Measurements from ENCODE around the gene ZSCAN25. TPM values are rescaled to one million over a fixed set of nuclear protein-coding genes. Genes with fewer than 3 reads are reported as not detected.
A peak's percentile ranks its signal among the peaks of the same experiment; 100 is the strongest.
"Not testable (repeated sequence)": the region's sequence is repeated elsewhere in the genome, so short reads cannot be mapped to it uniquely, and the experiment has no call there.

The ZSCAN25 gene
- polyA plus RNA-seq (2013, experiment 1 of 2) = 8.9 TPM
- 9.2 TPM for polyA plus RNA-seq (2013, experiment 2 of 2)

GRCh38 chr7:99616359-99617191 is at the start of gene ZSCAN25:
TSS of gene ZSCAN25 (plus strand) at chr7:99616946. CDS start at chr7:99619607, 2,661 bp downstream.
- Histone ChIP-seq H3K4me1 (ENCODE audit: insufficient read depth, low read length) (peaks cover 13% of the 10 kb centered on the region; the same call in 1 of the 2 replicates), H3K36me3 (ENCODE audit: insufficient read depth, low read length) (peaks cover 35% of the 10 kb centered on the region), H3K27me3 (ENCODE audit: insufficient read depth, low read length) (no peaks in the 10 kb centered on the region), H3K9ac (ENCODE audit: low read depth, low read length) (peak within 1 kb of the TSS; percentile 94), H3K27ac (ENCODE audit: low read depth, low read length) (peak within 1 kb of the TSS; percentile 79), H3K4me3 (ENCODE audit: low read length) (peak within 1 kb of the TSS; percentile 67), H3K9me3 (ENCODE audit: insufficient read depth, low read depth, low read length) (no peaks in the 10 kb centered on the region)
- under 1% methylated on average over 60 of the region's 60 CpGs for WGBS

- 97% methylated on average over 7 of the region's 7 CpGs for WGBS
- H3K27ac ChIP-seq (ENCODE audit: low read depth, low read length); H3K4me3 ChIP-seq (ENCODE audit: low read length); H3K9me3 ChIP-seq (ENCODE audit: insufficient read depth, low read depth, low read length); H3K9ac ChIP-seq (ENCODE audit: low read depth, low read length); H3K27me3 ChIP-seq (ENCODE audit: insufficient read depth, low read length); H3K4me1 ChIP-seq (ENCODE audit: insufficient read depth, low read length): not testable (repeated sequence)
- H3K36me3 ChIP-seq (ENCODE audit: insufficient read depth, low read length) = peaks cover 81% of the 10 kb centered on the region
These were observed 48.0 kb upstream of the ZSCAN25 start for GRCh38 chr7:99568770-99569169.

- no peak overlapping the region for H3K9ac ChIP-seq (ENCODE audit: low read depth, low read length)
- no peak overlapping the region for H3K4me3 ChIP-seq (ENCODE audit: low read length)
- 96% methylated on average over 3 of the region's 3 CpGs for WGBS
- H3K27ac ChIP-seq (ENCODE audit: low read depth, low read length) = no peak overlapping the region
- H3K27me3 ChIP-seq (ENCODE audit: insufficient read depth, low read length) = no peaks in the 10 kb centered on the region
- H3K9me3 ChIP-seq (ENCODE audit: insufficient read depth, low read depth, low read length) = no peaks in the 10 kb centered on the region
- H3K4me1 ChIP-seq (ENCODE audit: insufficient read depth, low read length) = peaks cover 14% of the 10 kb centered on the region
- H3K36me3 ChIP-seq (ENCODE audit: insufficient read depth, low read length) = peaks cover 62% of the 10 kb centered on the region
These were observed 45.0 kb upstream of the ZSCAN25 start for GRCh38 chr7:99571768-99572167.

- H3K27me3 ChIP-seq (ENCODE audit: insufficient read depth, low read length) = no peaks in the 10 kb centered on the region
- no peak overlapping the region for H3K27ac ChIP-seq (ENCODE audit: low read depth, low read length)
- peaks cover 62% of the 10 kb centered on the region for H3K36me3 ChIP-seq (ENCODE audit: insufficient read depth, low read length)
- WGBS = 100% methylated on average over 1 of the region's 1 CpG
- H3K9ac ChIP-seq (ENCODE audit: low read depth, low read length) = no peak overlapping the region
- H3K9me3 ChIP-seq (ENCODE audit: insufficient read depth, low read depth, low read length) = no peaks in the 10 kb centered on the region
- peaks cover 14% of the 10 kb centered on the region for H3K4me1 ChIP-seq (ENCODE audit: insufficient read depth, low read length)
- H3K4me3 ChIP-seq (ENCODE audit: low read length) = no peak overlapping the region
These were observed 43.5 kb upstream of the ZSCAN25 start for GRCh38 chr7:99573257-99573656.

GRCh38 chr7:99576251-99576650 is 40.5 kb upstream of the ZSCAN25 start:
- H3K9ac ChIP-seq (ENCODE audit: low read depth, low read length) = peak overlapping the region; percentile 37
- WGBS = 78% methylated on average over 3 of the region's 3 CpGs
- peak overlapping the region; percentile 71 for H3K27ac ChIP-seq (ENCODE audit: low read depth, low read length)
- no peaks in the 10 kb centered on the region for H3K27me3 ChIP-seq (ENCODE audit: insufficient read depth, low read length)
- H3K4me1 ChIP-seq (ENCODE audit: insufficient read depth, low read length) = peaks cover 17% of the 10 kb centered on the region
- H3K4me3 ChIP-seq (ENCODE audit: low read length) = no peak overlapping the region
- H3K9me3 ChIP-seq (ENCODE audit: insufficient read depth, low read depth, low read length) = no peaks in the 10 kb centered on the region
- H3K36me3 ChIP-seq (ENCODE audit: insufficient read depth, low read length) = peaks cover 34% of the 10 kb centered on the region

GRCh38 chr7:99579281-99579955 is 37.3 kb upstream of the ZSCAN25 start:
- peaks cover 4% of the 10 kb centered on the region; the same call in 1 of the 2 replicates for H3K36me3 ChIP-seq (ENCODE audit: insufficient read depth, low read length)
- peak overlapping the region; percentile 79 for H3K4me3 ChIP-seq (ENCODE audit: low read length)
- no peaks in the 10 kb centered on the region for H3K27me3 ChIP-seq (ENCODE audit: insufficient read depth, low read length)
- peak overlapping the region; percentile 25; the same call in 1 of the 2 replicates for H3K27ac ChIP-seq (ENCODE audit: low read depth, low read length)
- peak overlapping the region; percentile 82 for H3K9ac ChIP-seq (ENCODE audit: low read depth, low read length)
- WGBS = 76% methylated on average over 7 of the region's 10 CpGs
- no peaks in the 10 kb centered on the region for H3K9me3 ChIP-seq (ENCODE audit: insufficient read depth, low read depth, low read length)
- peaks cover 17% of the 10 kb centered on the region for H3K4me1 ChIP-seq (ENCODE audit: insufficient read depth, low read length)

GRCh38 chr7:99579956-99580777 is 36.6 kb upstream of the ZSCAN25 start:
- Histone ChIP-seq H3K9me3 (ENCODE audit: insufficient read depth, low read depth, low read length) (no peaks in the 10 kb centered on the region), H3K27ac (ENCODE audit: low read depth, low read length) (peak overlapping the region; percentile 42), H3K36me3 (ENCODE audit: insufficient read depth, low read length) (no peaks in the 10 kb centered on the region), H3K4me1 (ENCODE audit: insufficient read depth, low read length) (peaks cover 15% of the 10 kb centered on the region), H3K9ac (ENCODE audit: low read depth, low read length) (peak overlapping the region; percentile 82), H3K4me3 (ENCODE audit: low read length) (peak overlapping the region; percentile 79), H3K27me3 (ENCODE audit: insufficient read depth, low read length) (no peaks in the 10 kb centered on the region)
- 7% methylated on average over 53 of the region's 54 CpGs for WGBS

- H3K9me3 ChIP-seq (ENCODE audit: insufficient read depth, low read depth, low read length); H3K36me3 ChIP-seq (ENCODE audit: insufficient read depth, low read length); H3K27me3 ChIP-seq (ENCODE audit: insufficient read depth, low read length): not testable (repeated sequence)
- Histone ChIP-seq H3K4me1 (ENCODE audit: insufficient read depth, low read length) (peaks cover 10% of the 10 kb centered on the region), H3K4me3 (ENCODE audit: low read length) (peak overlapping the region; percentile 79), H3K9ac (ENCODE audit: low read depth, low read length) (peak overlapping the region; percentile 82), H3K27ac (ENCODE audit: low read depth, low read length) (peak overlapping the region; percentile 42; the same call in 1 of the 2 replicates)
- WGBS = 45% methylated on average over 2 of the region's 4 CpGs
These were observed 35.9 kb upstream of the ZSCAN25 start for GRCh38 chr7:99580778-99581332.

GRCh38 chr7:99588868-99589267 is 27.9 kb upstream of the ZSCAN25 start:
- no peaks in the 10 kb centered on the region for H3K27me3 ChIP-seq (ENCODE audit: insufficient read depth, low read length)

GRCh38 chr7:99594948-99595745 is 21.6 kb upstream of the ZSCAN25 start:
- no peaks in the 10 kb centered on the region for H3K4me1 ChIP-seq (ENCODE audit: insufficient read depth, low read length)
- no peaks in the 10 kb centered on the region for H3K27me3 ChIP-seq (ENCODE audit: insufficient read depth, low read length)
- H3K9me3 ChIP-seq (ENCODE audit: insufficient read depth, low read depth, low read length) = peaks cover 21% of the 10 kb centered on the region
- H3K27ac ChIP-seq (ENCODE audit: low read depth, low read length) = no peak overlapping the region
- no peak overlapping the region for H3K9ac ChIP-seq (ENCODE audit: low read depth, low read length)
- WGBS = 93% methylated on average over 3 of the region's 7 CpGs
- no peaks in the 10 kb centered on the region for H3K36me3 ChIP-seq (ENCODE audit: insufficient read depth, low read length)
- no peak overlapping the region for H3K4me3 ChIP-seq (ENCODE audit: low read length)

More at GRCh38 chr7:99588868-99589267, 27.9 kb upstream of the ZSCAN25 start:
- no peak overlapping the region for H3K27ac ChIP-seq (ENCODE audit: low read depth, low read length)
- WGBS = no CpG with 5 or more reads among the region's 3 CpGs
- H3K36me3 ChIP-seq (ENCODE audit: insufficient read depth, low read length) = no peaks in the 10 kb centered on the region
- no peak overlapping the region for H3K4me3 ChIP-seq (ENCODE audit: low read length)
- no peak overlapping the region for H3K9ac ChIP-seq (ENCODE audit: low read depth, low read length)
- H3K9me3 ChIP-seq (ENCODE audit: insufficient read depth, low read depth, low read length) = peaks cover 15% of the 10 kb centered on the region; the same call in 1 of the 2 replicates
- H3K4me1 ChIP-seq (ENCODE audit: insufficient read depth, low read length) = no peaks in the 10 kb centered on the region

Measured in HUES64 (cell line).